ENCODE measurements around the gene NTRK1. TPM values are rescaled to one million over a fixed set of nuclear protein-coding genes. Genes with fewer than 3 reads are reported as not detected.

The NTRK1 gene
- total RNA-seq, 1 donor from 2014 or later, result not detected

DNA sequence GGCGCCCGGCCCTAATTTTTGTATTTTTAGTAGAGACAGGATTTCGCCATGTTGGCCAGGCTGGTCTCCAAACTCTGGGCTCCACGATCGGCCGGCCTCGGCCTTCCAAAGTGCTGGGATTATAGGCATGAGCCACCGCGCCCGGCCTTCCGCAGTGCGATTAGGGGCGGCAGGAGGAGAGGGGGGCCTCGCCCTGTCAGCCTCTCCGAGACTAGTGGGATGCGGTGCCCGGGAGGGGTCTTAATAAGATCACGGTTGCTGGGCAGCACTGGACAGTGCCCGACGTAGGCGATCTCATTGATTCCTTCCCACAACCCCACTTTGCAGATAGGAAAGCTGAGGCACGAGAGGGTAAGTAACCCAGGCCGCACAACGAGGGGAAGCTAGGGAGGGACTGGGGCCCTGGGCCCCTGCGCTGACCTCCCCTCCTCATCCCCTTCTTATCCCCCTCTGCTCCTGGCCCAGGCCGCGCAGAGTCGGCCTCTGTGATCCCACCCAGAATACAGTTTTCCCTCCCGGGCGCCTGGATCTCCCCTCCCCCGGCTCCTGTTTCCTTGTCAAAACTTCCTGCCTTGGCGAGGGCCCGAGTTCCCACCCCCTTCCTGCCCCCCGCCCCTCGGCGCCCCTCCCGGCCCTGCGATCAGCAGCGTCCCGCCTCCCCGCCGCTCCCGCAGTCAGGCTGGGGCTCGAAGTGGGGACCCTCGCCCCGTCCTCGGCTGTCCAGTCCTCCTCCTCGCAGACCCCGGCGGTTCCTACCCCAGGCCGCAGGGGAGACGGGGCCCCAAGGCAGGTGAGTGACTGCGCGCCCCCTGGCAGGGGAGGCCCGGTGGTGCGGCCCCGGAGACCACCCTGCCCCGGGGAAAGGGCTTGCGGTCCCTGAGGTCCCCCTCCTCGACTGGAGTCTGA is 32.6 kb downstream of the NTRK1 start, which contains the start of gene PEAR1:
PEAR1 (plus strand) TSS at position 671 of the 906 bp plus-strand sequence. CDS start 10,209 bp downstream, outside the sequence.
- H3K4me1 Mint-ChIP-seq (ENCODE audit: unreplicated experiment), result peaks cover 51% of the 10 kb centered on the region
- peak within 1 kb of the TSS; percentile 98 for H3K27ac Mint-ChIP-seq (ENCODE audit: unreplicated experiment)
- H3K36me3 Mint-ChIP-seq (ENCODE audit: unreplicated experiment), result no peaks in the 10 kb centered on the region
- no peak for DNase-seq (ENCODE audit: extremely low spot score, unreplicated experiment)
- H3K4me3 Mint-ChIP-seq (ENCODE audit: unreplicated experiment), result peak within 1 kb of the TSS; percentile 73
- no peaks in the 10 kb centered on the region for H3K9me3 Mint-ChIP-seq (ENCODE audit: unreplicated experiment)
- peaks cover 5% of the 10 kb centered on the region for H3K27me3 Mint-ChIP-seq (ENCODE audit: unreplicated experiment)
- TF ChIP-seq, protein P1, sequence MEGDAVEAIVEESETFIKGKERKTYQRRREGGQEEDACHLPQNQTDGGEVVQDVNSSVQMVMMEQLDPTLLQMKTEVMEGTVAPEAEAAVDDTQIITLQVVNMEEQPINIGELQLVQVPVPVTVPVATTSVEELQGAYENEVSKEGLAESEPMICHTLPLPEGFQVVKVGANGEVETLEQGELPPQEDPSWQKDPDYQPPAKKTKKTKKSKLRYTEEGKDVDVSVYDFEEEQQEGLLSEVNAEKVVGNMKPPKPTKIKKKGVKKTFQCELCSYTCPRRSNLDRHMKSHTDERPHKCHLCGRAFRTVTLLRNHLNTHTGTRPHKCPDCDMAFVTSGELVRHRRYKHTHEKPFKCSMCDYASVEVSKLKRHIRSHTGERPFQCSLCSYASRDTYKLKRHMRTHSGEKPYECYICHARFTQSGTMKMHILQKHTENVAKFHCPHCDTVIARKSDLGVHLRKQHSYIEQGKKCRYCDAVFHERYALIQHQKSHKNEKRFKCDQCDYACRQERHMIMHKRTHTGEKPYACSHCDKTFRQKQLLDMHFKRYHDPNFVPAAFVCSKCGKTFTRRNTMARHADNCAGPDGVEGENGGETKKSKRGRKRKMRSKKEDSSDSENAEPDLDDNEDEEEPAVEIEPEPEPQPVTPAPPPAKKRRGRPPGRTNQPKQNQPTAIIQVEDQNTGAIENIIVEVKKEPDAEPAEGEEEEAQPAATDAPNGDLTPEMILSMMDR (IDR thresholded peaks at IDR 0.05), result no peak

DNA sequence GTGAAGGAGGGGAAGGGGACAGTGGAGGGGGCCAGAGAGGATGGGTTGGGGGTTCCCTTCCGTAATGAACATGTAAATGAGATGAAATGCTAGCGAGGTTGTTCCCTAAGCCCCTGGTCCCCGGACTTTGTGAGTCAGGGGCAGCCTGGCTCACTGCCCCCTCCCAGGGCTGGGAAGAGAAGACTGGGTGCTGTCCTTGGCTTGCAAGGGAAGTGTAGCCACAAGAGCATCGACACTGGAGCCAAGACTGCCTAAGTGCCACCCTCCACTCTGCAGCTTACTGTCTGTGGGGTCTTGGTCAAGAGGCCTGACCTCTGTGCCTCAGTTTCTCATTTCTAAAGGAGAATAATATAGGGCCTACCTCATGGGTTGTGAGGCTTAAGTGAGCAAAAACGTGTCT is 33.3 kb downstream of the NTRK1 start:
- Mint-ChIP-seq H3K4me1 (ENCODE audit: unreplicated experiment) (peaks cover 58% of the 10 kb centered on the region), H3K27me3 (ENCODE audit: unreplicated experiment) (peaks cover 1% of the 10 kb centered on the region), H3K4me3 (ENCODE audit: unreplicated experiment) (peak overlapping the region; percentile 73), H3K36me3 (ENCODE audit: unreplicated experiment) (no peaks in the 10 kb centered on the region), H3K9me3 (ENCODE audit: unreplicated experiment) (no peaks in the 10 kb centered on the region), H3K27ac (ENCODE audit: unreplicated experiment) (peak overlapping the region; percentile 98)
- TF ChIP-seq, protein P1 (IDR thresholded peaks at IDR 0.05), result no peak
- DNase-seq (ENCODE audit: extremely low spot score, unreplicated experiment), result no peak

DNA sequence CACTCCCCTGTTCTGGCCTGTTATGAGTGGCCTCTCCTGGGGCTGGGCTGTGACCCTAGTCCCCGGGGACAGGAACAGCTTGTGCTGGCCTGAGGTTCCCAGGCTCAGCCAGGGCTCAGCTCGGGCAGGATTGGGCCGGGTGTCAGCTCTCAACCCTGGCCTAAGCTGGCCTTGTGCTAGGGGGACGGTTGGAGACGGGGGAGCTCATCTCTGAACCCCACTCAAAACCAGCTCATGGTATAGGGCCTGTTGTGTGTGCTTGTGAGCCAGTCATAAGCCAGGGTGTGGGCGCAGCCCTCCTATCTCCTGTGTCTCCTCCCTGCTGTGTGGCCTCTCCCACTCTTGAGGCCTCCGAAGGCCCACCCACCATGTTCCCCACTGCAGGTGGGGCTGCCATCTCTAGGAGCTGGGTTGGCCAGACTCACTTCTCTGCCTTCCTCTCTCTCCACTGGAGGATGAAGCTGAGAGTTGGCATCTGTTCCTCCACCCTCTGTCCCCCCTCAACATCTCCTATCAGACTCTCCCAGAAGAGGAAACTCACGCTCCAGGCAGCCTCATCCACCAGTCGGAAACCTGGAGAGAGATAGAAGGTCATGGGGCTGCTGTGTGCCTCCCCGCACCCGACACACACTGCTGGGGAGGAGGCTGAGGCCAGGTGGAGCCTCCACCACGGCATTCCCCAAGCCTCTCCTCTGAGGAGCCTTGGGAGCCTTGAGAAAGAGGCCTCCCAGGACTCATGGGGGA is 34.2 kb downstream of the NTRK1 start:
- Mint-ChIP-seq H3K9me3 (ENCODE audit: unreplicated experiment) (no peaks in the 10 kb centered on the region), H3K4me3 (ENCODE audit: unreplicated experiment) (peak overlapping the region; percentile 73), H3K4me1 (ENCODE audit: unreplicated experiment) (peaks cover 66% of the 10 kb centered on the region), H3K27me3 (ENCODE audit: unreplicated experiment) (no peaks in the 10 kb centered on the region), H3K27ac (ENCODE audit: unreplicated experiment) (peak overlapping the region; percentile 98), H3K36me3 (ENCODE audit: unreplicated experiment) (no peaks in the 10 kb centered on the region)
- TF ChIP-seq, protein P1 (IDR thresholded peaks at IDR 0.05), result no peak
- no peak for DNase-seq (ENCODE audit: extremely low spot score, unreplicated experiment)

DNA sequence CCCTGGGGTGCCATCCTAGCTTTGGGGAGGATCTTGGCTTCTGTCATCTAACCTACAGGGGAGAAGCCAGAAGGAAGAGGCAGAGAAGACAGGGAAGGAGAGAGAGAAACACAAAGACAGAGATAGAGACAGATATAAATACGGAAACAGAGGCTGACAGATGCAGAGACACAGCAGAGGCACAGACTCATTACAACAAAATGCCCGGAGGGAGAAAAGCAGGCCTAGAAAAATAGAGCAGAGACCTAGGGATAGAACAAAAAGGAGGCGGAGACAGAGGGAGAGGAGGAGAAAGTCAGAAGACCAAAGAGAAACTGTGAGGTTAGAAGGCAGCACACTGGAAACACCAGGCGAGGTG is 34.8 kb downstream of the NTRK1 start:
- Mint-ChIP-seq H3K36me3 (ENCODE audit: unreplicated experiment) (no peaks in the 10 kb centered on the region), H3K9me3 (ENCODE audit: unreplicated experiment) (no peaks in the 10 kb centered on the region), H3K27me3 (ENCODE audit: unreplicated experiment) (no peaks in the 10 kb centered on the region), H3K4me1 (ENCODE audit: unreplicated experiment) (peaks cover 71% of the 10 kb centered on the region), H3K27ac (ENCODE audit: unreplicated experiment) (peak overlapping the region; percentile 98), H3K4me3 (ENCODE audit: unreplicated experiment) (peak overlapping the region; percentile 61)
- TF ChIP-seq, protein P1 (IDR thresholded peaks at IDR 0.05), result no peak
- DNase-seq (ENCODE audit: extremely low spot score, unreplicated experiment), result no peak

DNA sequence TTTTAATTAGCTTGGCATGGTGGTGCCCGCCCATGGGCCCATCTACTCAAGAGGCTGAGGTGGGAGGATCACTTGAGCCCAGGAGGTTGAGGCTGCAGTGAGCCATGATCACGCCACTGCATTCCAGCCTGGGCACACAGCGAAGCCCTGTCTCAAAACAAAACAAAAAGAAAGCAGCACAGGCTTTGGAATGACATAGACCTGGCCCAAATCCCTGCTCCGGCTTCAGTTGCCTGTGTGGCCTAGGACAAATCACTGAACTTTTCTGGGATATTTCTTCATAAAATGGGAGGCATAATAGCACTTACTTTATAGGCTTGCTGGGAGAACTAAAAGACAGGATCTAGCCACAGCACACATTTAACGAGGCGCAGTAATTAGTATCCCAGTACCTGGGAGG is 35.3 kb downstream of the NTRK1 start:
- Mint-ChIP-seq H3K27me3 (ENCODE audit: unreplicated experiment) (no peaks in the 10 kb centered on the region), H3K36me3 (ENCODE audit: unreplicated experiment) (no peaks in the 10 kb centered on the region), H3K4me3 (ENCODE audit: unreplicated experiment) (peak overlapping the region; percentile 61), H3K4me1 (ENCODE audit: unreplicated experiment) (peaks cover 76% of the 10 kb centered on the region), H3K9me3 (ENCODE audit: unreplicated experiment) (no peaks in the 10 kb centered on the region), H3K27ac (ENCODE audit: unreplicated experiment) (peak overlapping the region; percentile 98)
- no peak for DNase-seq (ENCODE audit: extremely low spot score, unreplicated experiment)
- TF ChIP-seq, protein P1 (IDR thresholded peaks at IDR 0.05), result no peak

Measured in osteocyte (in vitro differentiated cells).